ENCODE measurements around the gene USP25. TPM values are rescaled to one million over a fixed set of nuclear protein-coding genes. Genes with fewer than 3 reads are reported as not detected.
A peak's percentile ranks its signal among the peaks of the same experiment; 100 is the strongest.

Gene USP25
- total and polyA plus RNA-seq, 4 donors, result 14.6 to 148 (median 32.1) TPM

- no peak for ATAC-seq (ENCODE audit: insufficient read depth, low FRiP score)
- Histone ChIP-seq H3K36me3 (ENCODE audit: control insufficient read depth in 4 of 4, insufficient read depth in 4 of 4, low read length in 4 of 4) (no peaks in the 10 kb centered on the region), H3K9ac (ENCODE audit: insufficient read depth in 1 of 2, low read length in 2 of 2) (no peak overlapping the region), H3K4me1 (ENCODE audit: control insufficient read depth in 5 of 5, insufficient read depth in 5 of 5, low read length in 5 of 5) (no peaks in the 10 kb centered on the region), H3K4me3 (no peak overlapping the region), H3K9me3 (ENCODE audit: control insufficient read depth in 4 of 4, insufficient read depth in 3 of 4, low read length in 3 of 4) (no peaks in the 10 kb centered on the region), H3K27me3 (ENCODE audit: control insufficient read depth in 3 of 3, insufficient read depth in 3 of 3, low read length in 2 of 3) (no peaks in the 10 kb centered on the region), H3K27ac (ENCODE audit: low read depth in 1 of 2, low read length in 1 of 2) (no peak overlapping the region)
- no peak for DNase-seq
- TF ChIP-seq CTCF (IDR thresholded peaks at IDR 0.05; ENCODE audit: control extremely low read depth, extremely low read depth), result no peak
Measured at GRCh38 chr21:15718711-15719110, 11.1 kb upstream of the USP25 start.

- no peak for ATAC-seq (ENCODE audit: insufficient read depth, low FRiP score)
- Histone ChIP-seq H3K27ac (ENCODE audit: low read depth in 1 of 2, low read length in 1 of 2) (no peak overlapping the region), H3K9me3 (ENCODE audit: control insufficient read depth in 4 of 4, insufficient read depth in 3 of 4, low read length in 3 of 4) (no peaks in the 10 kb centered on the region), H3K36me3 (ENCODE audit: control insufficient read depth in 4 of 4, insufficient read depth in 4 of 4, low read length in 4 of 4) (no peaks in the 10 kb centered on the region), H3K4me3 (no peak overlapping the region), H3K9ac (ENCODE audit: insufficient read depth in 1 of 2, low read length in 2 of 2) (no peak overlapping the region), H3K4me1 (ENCODE audit: control insufficient read depth in 5 of 5, insufficient read depth in 5 of 5, low read length in 5 of 5) (no peaks in the 10 kb centered on the region), H3K27me3 (ENCODE audit: control insufficient read depth in 3 of 3, insufficient read depth in 3 of 3, low read length in 2 of 3) (no peaks in the 10 kb centered on the region)
- WGBS, 2 donors, result 95 to 97% methylated on average over 4 of the region's 4 CpGs
- TF ChIP-seq CTCF (IDR thresholded peaks at IDR 0.05; ENCODE audit: control extremely low read depth, extremely low read depth), result no peak
- DNase-seq, result no peak
Measured at GRCh38 chr21:15719976-15720375, 9.8 kb upstream of the USP25 start.

GRCh38 chr21:15722591-15723324 is 7.0 kb upstream of the USP25 start:
- Histone ChIP-seq H3K9me3 (ENCODE audit: control insufficient read depth in 4 of 4, insufficient read depth in 3 of 4, low read length in 3 of 4) (no peaks in the 10 kb centered on the region), H3K4me1 (ENCODE audit: control insufficient read depth in 5 of 5, insufficient read depth in 5 of 5, low read length in 5 of 5) (no peaks in the 10 kb centered on the region), H3K9ac (ENCODE audit: insufficient read depth in 1 of 2, low read length in 2 of 2) (no peak overlapping the region), H3K27me3 (ENCODE audit: control insufficient read depth in 3 of 3, insufficient read depth in 3 of 3, low read length in 2 of 3) (no peaks in the 10 kb centered on the region), H3K36me3 (ENCODE audit: control insufficient read depth in 4 of 4, insufficient read depth in 4 of 4, low read length in 4 of 4) (no peaks in the 10 kb centered on the region), H3K27ac (ENCODE audit: low read depth in 1 of 2, low read length in 1 of 2) (no peak overlapping the region), H3K4me3 (no peak overlapping the region)
- DNase-seq (peak in 1 of 3 donors; percentile 64), ATAC-seq (ENCODE audit: insufficient read depth, low FRiP score) (no peak)
- no peak for TF ChIP-seq CTCF (IDR thresholded peaks at IDR 0.05; ENCODE audit: control extremely low read depth, extremely low read depth)
- 51 to 72% methylated on average over 4 of the region's 4 CpGs for WGBS, 2 donors

GRCh38 chr21:15725949-15726348 is 3.8 kb upstream of the USP25 start:
- DNase-seq (no peak), ATAC-seq (ENCODE audit: insufficient read depth, low FRiP score) (no peak)
- H3K4me3 ChIP-seq, result no peak overlapping the region
- H3K9ac ChIP-seq (ENCODE audit: insufficient read depth in 1 of 2, low read length in 2 of 2), result no peak overlapping the region
- no peaks in the 10 kb centered on the region for H3K27me3 ChIP-seq (ENCODE audit: control insufficient read depth in 3 of 3, insufficient read depth in 3 of 3, low read length in 2 of 3)
- H3K36me3 ChIP-seq (ENCODE audit: control insufficient read depth in 4 of 4, insufficient read depth in 4 of 4, low read length in 4 of 4), result no peaks in the 10 kb centered on the region
- no peaks in the 10 kb centered on the region for H3K9me3 ChIP-seq (ENCODE audit: control insufficient read depth in 4 of 4, insufficient read depth in 3 of 4, low read length in 3 of 4)
- no peak overlapping the region for H3K27ac ChIP-seq (ENCODE audit: low read depth in 1 of 2, low read length in 1 of 2)
- 83 to 88% methylated on average over 3 of the region's 3 CpGs for WGBS, 2 donors
- no peaks in the 10 kb centered on the region for H3K4me1 ChIP-seq (ENCODE audit: control insufficient read depth in 5 of 5, insufficient read depth in 5 of 5, low read length in 5 of 5)
- no peak for TF ChIP-seq CTCF (IDR thresholded peaks at IDR 0.05; ENCODE audit: control extremely low read depth, extremely low read depth)

Data from lung (tissue), 12 donors.